GM10248 (cell line): ENCODE data around the gene OSBPL1A.
A peak's percentile ranks its signal among the peaks of the same experiment; 100 is the strongest.

Experiments
- CTCF ChIA-PET: fragments of 300-600 bp; sonication (Branson Sonifier 250); formaldehyde crosslinking; extraction: SDS; loops from one replicate; lab custom pipeline; 2021; ENCODE audit warnings: antibody characterized with exemption; lab: Yijun Ruan, JAX
- POLR2A ChIA-PET: fragments of 350-650 bp; sonication (Branson Sonifier 250); formaldehyde crosslinking; extraction: SDS; loops from one replicate; lab custom pipeline; 2020; ENCODE audit warnings: antibody characterized with exemption; lab: Yijun Ruan, JAX
- DNase-seq: peaks from one replicate; pipeline ENCODE4 v3.0.0; 2012; ENCODE audit errors: extremely low spot score
- CTCF ChIP-seq: IDR thresholded peaks from 2 replicates; pipeline ENCODE4 v1.5.1; 2012; ENCODE audit warnings: mild to moderate bottlenecking, low read depth; ENCODE audit errors: extremely low read depth, missing control alignments, control extremely low read depth

OSBPL1A gene

GRCh38 chr18:24246143-24246542, 151.5 kb downstream of the OSBPL1A start:
- POLR2A ChIA-PET: no interaction called here

GRCh38 chr18:24244698-24245097, 152.9 kb downstream of the OSBPL1A start:
- CTCF ChIA-PET: interaction anchor here (1.5 kb wide), 1 partner anchor 68 kb away, joined by 6 read pairs; no protein-coding TSS in a partner anchor
- POLR2A ChIA-PET: no interaction called here
- no peak for TF ChIP-seq CTCF
- no peak for DNase-seq

More at GRCh38 chr18:24246143-24246542, 151.5 kb downstream of the OSBPL1A start:
- CTCF ChIA-PET: no interaction called here
- no peak for TF ChIP-seq CTCF
- peak; percentile 42 for DNase-seq

- ChIA-PET CTCF (no interaction called here), POLR2A (no interaction called here)
- TF ChIP-seq CTCF: no peak
- DNase-seq: no peak
These were observed 153.9 kb downstream of the OSBPL1A start for GRCh38 chr18:24243677-24244076.

- ChIA-PET POLR2A (no interaction called here), CTCF (no interaction called here)
- DNase-seq: no peak
- no peak for TF ChIP-seq CTCF
These were observed 158.3 kb downstream of the OSBPL1A start for GRCh38 chr18:24239341-24239740.

GRCh38 chr18:24238387-24238786, 159.2 kb downstream of the OSBPL1A start:
- no peak for TF ChIP-seq CTCF
- DNase-seq: no peak
- CTCF ChIA-PET: no interaction called here
- POLR2A ChIA-PET: no interaction called here

- DNase-seq: no peak
- ChIA-PET POLR2A (no interaction called here), CTCF (interaction anchor here (1.0 to 1.3 kb wide), 3 partner anchors 13 to 58 kb away, joined by 3 read pairs; no protein-coding TSS in a partner anchor)
- no peak for TF ChIP-seq CTCF
These were observed 162.7 kb downstream of the OSBPL1A start for GRCh38 chr18:24234850-24235418.
